ENCODE results near the gene NLRP4. TPM values are rescaled to one million over a fixed set of nuclear protein-coding genes. Genes with fewer than 3 reads are reported as not detected.

The NLRP4 gene
- total and polyA plus RNA-seq, 2 experiments from 2014 or later, result not detected

DNA sequence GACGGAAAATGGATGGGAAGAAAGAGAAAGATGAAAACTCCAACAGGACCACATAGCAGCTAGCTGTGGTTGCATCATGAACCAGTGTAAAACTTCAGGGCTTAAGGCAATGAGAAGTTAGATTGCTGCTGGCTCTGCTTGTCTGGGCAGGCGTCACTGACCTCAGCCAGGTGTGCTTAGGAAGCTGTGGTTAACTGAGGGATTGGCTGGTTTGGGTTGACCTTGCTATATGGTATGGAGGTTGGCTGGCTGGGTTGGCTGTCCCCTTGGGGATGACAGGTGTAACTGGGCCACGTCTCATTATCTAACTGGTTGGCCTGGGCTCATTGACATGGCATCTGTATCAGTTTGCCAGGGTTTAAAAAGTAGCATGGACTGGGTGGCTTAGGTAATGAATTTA is 40.9 kb downstream of the NLRP4 start:
- no peaks in the 10 kb centered on the region for H3K4me1 ChIP-seq (ENCODE audit: insufficient read depth)
- no peak for DNase-seq (ENCODE audit: low spot score)
- H3K27ac ChIP-seq, result no peak overlapping the region
- no peaks in the 10 kb centered on the region for H4K20me1 ChIP-seq (ENCODE audit: insufficient read depth, poor library complexity, severe bottlenecking)
- H2AFZ ChIP-seq, result no peak overlapping the region
- H3K4me3 ChIP-seq, result no peak overlapping the region
- H3K4me2 ChIP-seq, result no peak overlapping the region
- WGBS (ENCODE audit: low lambda C conversion rate, missing lambda C conversion rate), result 42% methylated on average over 3 of the region's 3 CpGs
- H3K79me2 ChIP-seq, result no peaks in the 10 kb centered on the region
- no peaks in the 10 kb centered on the region for H3K9me2 ChIP-seq (replicated peaks; ENCODE audit: insufficient read depth)
- H3K36me3 ChIP-seq (replicated peaks; ENCODE audit: insufficient read depth, low read depth), result no peaks in the 10 kb centered on the region
- H3K27me3 ChIP-seq, result no peaks in the 10 kb centered on the region
- TF ChIP-seq, protein P1, sequence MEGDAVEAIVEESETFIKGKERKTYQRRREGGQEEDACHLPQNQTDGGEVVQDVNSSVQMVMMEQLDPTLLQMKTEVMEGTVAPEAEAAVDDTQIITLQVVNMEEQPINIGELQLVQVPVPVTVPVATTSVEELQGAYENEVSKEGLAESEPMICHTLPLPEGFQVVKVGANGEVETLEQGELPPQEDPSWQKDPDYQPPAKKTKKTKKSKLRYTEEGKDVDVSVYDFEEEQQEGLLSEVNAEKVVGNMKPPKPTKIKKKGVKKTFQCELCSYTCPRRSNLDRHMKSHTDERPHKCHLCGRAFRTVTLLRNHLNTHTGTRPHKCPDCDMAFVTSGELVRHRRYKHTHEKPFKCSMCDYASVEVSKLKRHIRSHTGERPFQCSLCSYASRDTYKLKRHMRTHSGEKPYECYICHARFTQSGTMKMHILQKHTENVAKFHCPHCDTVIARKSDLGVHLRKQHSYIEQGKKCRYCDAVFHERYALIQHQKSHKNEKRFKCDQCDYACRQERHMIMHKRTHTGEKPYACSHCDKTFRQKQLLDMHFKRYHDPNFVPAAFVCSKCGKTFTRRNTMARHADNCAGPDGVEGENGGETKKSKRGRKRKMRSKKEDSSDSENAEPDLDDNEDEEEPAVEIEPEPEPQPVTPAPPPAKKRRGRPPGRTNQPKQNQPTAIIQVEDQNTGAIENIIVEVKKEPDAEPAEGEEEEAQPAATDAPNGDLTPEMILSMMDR (IDR thresholded peaks at IDR 0.05; ENCODE audit: poor library complexity), result no peak
- no peak for TF ChIP-seq EZH2 (IDR thresholded peaks at IDR 0.05; ENCODE audit: borderline replicate concordance)
- no peak for TF ChIP-seq EZH2phosphoT487 (IDR thresholded peaks at IDR 0.05; ENCODE audit: low read depth, severe bottlenecking, unreplicated experiment)
- H3K9me3 ChIP-seq (ENCODE audit: low read depth), result no peaks in the 10 kb centered on the region

DNA sequence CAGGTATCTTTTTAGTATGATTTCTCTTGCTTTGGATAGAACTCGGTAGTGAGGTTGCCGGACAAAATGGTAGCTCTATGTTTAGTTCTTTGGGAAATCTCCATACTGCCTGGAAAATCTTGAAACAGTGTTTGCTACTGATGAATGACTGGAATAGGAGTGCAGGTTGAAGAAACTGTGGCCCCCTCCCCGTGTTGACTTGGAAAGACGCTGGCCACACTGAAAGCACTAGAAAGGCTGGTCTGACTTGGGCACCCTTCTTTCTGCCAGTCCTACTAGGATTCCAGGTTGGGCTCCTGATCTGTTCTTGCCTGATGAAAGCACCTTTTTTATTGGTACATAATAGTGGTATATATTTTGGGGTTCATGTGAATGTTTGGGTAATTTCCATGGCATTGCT is 46.3 kb downstream of the NLRP4 start:
- H3K27me3 ChIP-seq, result no peaks in the 10 kb centered on the region
- WGBS (ENCODE audit: low lambda C conversion rate, missing lambda C conversion rate), result 71% methylated on average over 4 of the region's 4 CpGs
- H2AFZ ChIP-seq, result no peak overlapping the region
- H3K36me3 ChIP-seq (replicated peaks; ENCODE audit: insufficient read depth, low read depth), result no peaks in the 10 kb centered on the region
- no peaks in the 10 kb centered on the region for H3K9me2 ChIP-seq (replicated peaks; ENCODE audit: insufficient read depth)
- no peak overlapping the region for H3K4me3 ChIP-seq
- no peaks in the 10 kb centered on the region for H3K4me1 ChIP-seq (ENCODE audit: insufficient read depth)
- H4K20me1 ChIP-seq (ENCODE audit: insufficient read depth, poor library complexity, severe bottlenecking), result no peaks in the 10 kb centered on the region
- no peak overlapping the region for H3K4me2 ChIP-seq
- no peak overlapping the region for H3K27ac ChIP-seq
- DNase-seq (ENCODE audit: low spot score), result no peak
- no peaks in the 10 kb centered on the region for H3K79me2 ChIP-seq
- no peaks in the 10 kb centered on the region for H3K9me3 ChIP-seq (ENCODE audit: low read depth)
- TF ChIP-seq EZH2phosphoT487 (IDR thresholded peaks at IDR 0.05; ENCODE audit: low read depth, severe bottlenecking, unreplicated experiment) (no peak), EZH2 (IDR thresholded peaks at IDR 0.05; ENCODE audit: borderline replicate concordance) (no peak)
- TF ChIP-seq, protein P1 (IDR thresholded peaks at IDR 0.05; ENCODE audit: poor library complexity), result no peak

DNA sequence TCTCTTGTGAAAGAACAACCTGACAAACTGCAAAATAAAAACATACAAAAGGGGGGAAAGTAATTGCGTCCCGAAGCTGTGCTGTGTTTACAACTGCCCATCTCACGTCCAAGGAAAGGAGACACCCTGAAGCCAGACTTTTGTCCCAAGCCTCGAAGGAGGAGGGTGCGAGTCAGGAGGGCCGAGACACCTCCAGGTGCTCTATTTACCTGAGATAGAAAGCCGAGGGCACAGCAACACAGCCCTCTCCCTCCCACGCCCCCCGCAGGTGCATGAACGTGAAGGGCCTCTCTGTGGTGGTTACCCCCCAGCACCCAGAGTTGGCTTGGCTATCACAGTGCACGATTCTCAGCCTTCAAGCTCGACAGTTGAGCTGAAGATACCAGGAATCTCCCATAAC is 62.6 kb downstream of the NLRP4 start:
- Histone ChIP-seq H3K4me1 (ENCODE audit: insufficient read depth) (no peaks in the 10 kb centered on the region), H3K4me3 (no peak overlapping the region), H2AFZ (no peak overlapping the region), H3K36me3 (replicated peaks; ENCODE audit: insufficient read depth, low read depth) (no peaks in the 10 kb centered on the region), H3K9me2 (replicated peaks; ENCODE audit: insufficient read depth) (no peaks in the 10 kb centered on the region), H3K4me2 (no peak overlapping the region), H3K27ac (no peak overlapping the region), H3K27me3 (no peaks in the 10 kb centered on the region), H3K9me3 (ENCODE audit: low read depth) (no peaks in the 10 kb centered on the region), H3K79me2 (no peaks in the 10 kb centered on the region), H4K20me1 (ENCODE audit: insufficient read depth, poor library complexity, severe bottlenecking) (no peaks in the 10 kb centered on the region)
- WGBS (ENCODE audit: low lambda C conversion rate, missing lambda C conversion rate), result 75% methylated on average over 12 of the region's 12 CpGs
- TF ChIP-seq EZH2phosphoT487 (IDR thresholded peaks at IDR 0.05; ENCODE audit: low read depth, severe bottlenecking, unreplicated experiment), result no peak
- TF ChIP-seq, protein P1 (IDR thresholded peaks at IDR 0.05; ENCODE audit: poor library complexity), result no peak
- no peak for TF ChIP-seq EZH2 (IDR thresholded peaks at IDR 0.05; ENCODE audit: borderline replicate concordance)
- no peak for DNase-seq (ENCODE audit: low spot score)
